A549 (cell line): Measurements from ENCODE around the gene SIDT1. TPM values are rescaled to one million over a fixed set of nuclear protein-coding genes. Genes with fewer than 3 reads are reported as not detected.

Source experiments
- ATAC-seq, 2 experiments: fragments of 200-7000 bp in 1 of 2; fragments of >200 bp in 1 of 2; cut with Nextera tagmentation in 1 of 2; cut with Tn5 transposase in 1 of 2; 3 replicates each; pipeline versions ENCODE4 v1.8.0 to v1.9.1; 2018 to 2020; ENCODE audit warnings: mild to moderate bottlenecking in 1 of 2, moderate library complexity in 1 of 2
- CTCF ChIA-PET: fragments of 300-600 bp; sonication (Branson Sonifier 250); formaldehyde crosslinking; extraction: SDS; loops from one replicate; lab custom pipeline; 2021; ENCODE audit warnings: antibody characterized with exemption, inconsistent platforms; lab: Yijun Ruan, JAX
- POLR2A ChIA-PET: fragments of 350-600 bp; formaldehyde crosslinking; extraction: SDS; loops from one replicate; lab custom pipeline; 2021; ENCODE audit warnings: antibody characterized with exemption, inconsistent platforms; lab: Yijun Ruan, JAX
- DNase-seq, 2 experiments: peaks; one replicate each; pipeline versions ENCODE4 v3.0.0 to v3.0.0-alpha.2; 2011 to 2016; ENCODE audit warnings: low read depth in 1 of 2, low spot score in 1 of 2
- FAIRE-seq: peaks from 2 replicates; lab custom pipeline; 2011; peaks lifted over from hg19 to GRCh38; lab: Jason Lieb, UNC
- H3K27ac ChIP-seq, 2 experiments: fragments of >200 bp; sonication (Bioruptor Twin); formaldehyde crosslinking; 3 replicates each; pipeline ENCODE4 v1.5.1; 2016 to 2017
- H3K4me1 ChIP-seq: fragments of >200 bp; sonication (Bioruptor Twin); formaldehyde crosslinking; 3 replicates; pipeline ENCODE4 v1.6.1; 2016
- H3K4me2 ChIP-seq: fragments of >200 bp; sonication (Bioruptor Twin); formaldehyde crosslinking; 3 replicates; pipeline ENCODE4 v1.6.1; 2016
- H3K4me3 ChIP-seq: fragments of >200 bp; sonication (Bioruptor Twin); formaldehyde crosslinking; 3 replicates; pipeline ENCODE4 v1.5.1; 2016
- H3K9me3 ChIP-seq: fragments of >200 bp; sonication (Bioruptor Twin); formaldehyde crosslinking; 3 replicates; pipeline ENCODE4 v1.6.1; 2016
- BCL3 ChIP-seq: fragments of >200 bp; sonication (Bioruptor Twin); formaldehyde crosslinking; IDR thresholded peaks from 3 replicates; pipeline ENCODE4 v1.6.1; 2016
- BHLHE40 ChIP-seq: IDR thresholded peaks from 2 replicates; pipeline ENCODE4 v1.6.1; 2012; ENCODE audit warnings: low read depth, low read length, inconsistent platforms
- CHD4 ChIP-seq: fragments of 200-600 bp; sonication (generic); IDR thresholded peaks from 2 replicates; pipeline ENCODE4 v1.6.1; 2016; ENCODE audit warnings: antibody characterized with exemption, mild to moderate bottlenecking, borderline replicate concordance
- EHMT2 ChIP-seq: fragments of 200-600 bp; sonication (generic); IDR thresholded peaks from 2 replicates; pipeline ENCODE4 v1.6.1; 2016; ENCODE audit warnings: antibody characterized with exemption, low read depth, mild to moderate bottlenecking, moderate library complexity
- ESRRA ChIP-seq: fragments of 150-350 bp; IDR thresholded peaks from 2 replicates; pipeline ENCODE4 v1.6.1; 2014; ENCODE audit warnings: mild to moderate bottlenecking, low read length, borderline replicate concordance
- FOSL2 ChIP-seq, 2 experiments: fragments of 450-650 bp in 1 of 2; fragments of >200 bp in 1 of 2; sonication (Bioruptor Twin) in 1 of 2; formaldehyde crosslinking; IDR thresholded peaks; 2 replicates each; pipeline versions ENCODE4 v1.5.0 to v1.6.1; 2016 to 2020; ENCODE audit warnings: mild to moderate bottlenecking in 1 of 2, moderate library complexity in 1 of 2
- FOXS1 ChIP-seq: fragments of 250-450 bp; sonication (Bioruptor Pico); IDR thresholded peaks from 2 replicates; pipeline ENCODE4 v1.5.0; 2020; ENCODE audit warnings: mild to moderate bottlenecking, moderate library complexity
- HDAC2 ChIP-seq: fragments of 200-600 bp; sonication (generic); IDR thresholded peaks from 2 replicates; pipeline ENCODE4 v1.6.1; 2016
- HOXA7 ChIP-seq: fragments of 250-450 bp; sonication (Bioruptor Pico); IDR thresholded peaks from 2 replicates; pipeline ENCODE4 v1.5.0; 2020; ENCODE audit warnings: mild to moderate bottlenecking, moderate library complexity
- HOXB13 ChIP-seq: fragments of 250-450 bp; sonication (Bioruptor Pico); IDR thresholded peaks from 2 replicates; pipeline ENCODE4 v1.5.0; 2020; ENCODE audit warnings: low read depth, mild to moderate bottlenecking, moderate library complexity
- JUN ChIP-seq, 2 experiments: fragments of >200 bp; sonication (Bioruptor Twin); formaldehyde crosslinking; IDR thresholded peaks; 2 replicates in 1 of 2; 3 replicates in 1 of 2; pipeline ENCODE4 v1.6.1; 2016 to 2017
- KDM5A ChIP-seq: fragments of 200-600 bp; sonication (generic); IDR thresholded peaks from 2 replicates; pipeline ENCODE4 v1.6.1; 2016; ENCODE audit warnings: antibody characterized with exemption, mild to moderate bottlenecking
- MAX ChIP-seq: IDR thresholded peaks from 2 replicates; pipeline ENCODE4 v1.6.1; 2012
- MAZ ChIP-seq: fragments of 150-350 bp; IDR thresholded peaks from 2 replicates; pipeline ENCODE4 v1.6.1; 2014; ENCODE audit warnings: antibody characterized with exemption, low read depth, low read length, borderline replicate concordance
- MYC ChIP-seq: IDR thresholded peaks from 2 replicates; pipeline ENCODE4 v1.6.1; 2012; ENCODE audit warnings: mild to moderate bottlenecking, inconsistent platforms, low read length, improper control_type of control experiment, borderline replicate concordance
- NFE2L2 ChIP-seq: fragments of 150-350 bp; conservative IDR thresholded peaks from 2 replicates; pipeline ENCODE4 v1.6.1; 2014; ENCODE audit warnings: low read length
- NR3C1 ChIP-seq: fragments of >200 bp; sonication (Bioruptor Twin); formaldehyde crosslinking; IDR thresholded peaks from 3 replicates; pipeline ENCODE4 v1.6.1; 2017
- POLR2AphosphoS2 ChIP-seq: conservative IDR thresholded peaks from 2 replicates; pipeline ENCODE4 v1.6.1; 2012; ENCODE audit warnings: low read length, improper control_type of control experiment, inconsistent platforms
- RARB ChIP-seq: fragments of 250-450 bp; sonication (Bioruptor Pico); IDR thresholded peaks from 2 replicates; pipeline ENCODE4 v1.8.0; 2021; ENCODE audit warnings: mild to moderate bottlenecking, moderate library complexity
- REST ChIP-seq: fragments of 200-600 bp; sonication (generic); IDR thresholded peaks from 2 replicates; pipeline ENCODE4 v1.6.1; 2016; ENCODE audit warnings: antibody characterized with exemption, mild to moderate bottlenecking, moderate library complexity
- SMC3 ChIP-seq: fragments of >200 bp; sonication (Bioruptor Twin); formaldehyde crosslinking; IDR thresholded peaks from 3 replicates; pipeline ENCODE4 v1.6.1; 2018; ENCODE audit warnings: inconsistent platforms
- SREBF2 ChIP-seq: fragments of 450-650 bp; IDR thresholded peaks from 2 replicates; pipeline ENCODE4 v1.6.1; 2014; ENCODE audit warnings: mild to moderate bottlenecking, moderate library complexity
- TP53 ChIP-seq: fragments of 250-450 bp; sonication (Bioruptor Pico); IDR thresholded peaks from 2 replicates; pipeline ENCODE4 v1.5.0; 2021; ENCODE audit warnings: mild to moderate bottlenecking, moderate library complexity
- ZNF302 ChIP-seq: fragments of 250-450 bp; sonication (Bioruptor Pico); IDR thresholded peaks from 2 replicates; pipeline ENCODE4 v1.9.0; 2021; ENCODE audit warnings: inconsistent platforms, mild to moderate bottlenecking, moderate library complexity
- ZSCAN20 ChIP-seq: fragments of 250-450 bp; sonication (Bioruptor Pico); IDR thresholded peaks from 2 replicates; pipeline ENCODE4 v1.8.0; 2022; ENCODE audit warnings: mild to moderate bottlenecking, moderate library complexity
- WGBS: methylation state at CpG from one replicate; pipeline ENCODE4 v1.1.6; 2017; ENCODE audit errors: missing lambda C conversion rate; 5-methylcytosine and 5-hydroxymethylcytosine counted together
- polyA plus RNA-seq, 4 experiments: library from polyadenylated mRNA; depleted of rRNA in 3 of 4; stranded (reverse); fragments of >200 nt; fragmentation: RNase III in 1 of 4; extraction: RNeasy Plus Mini Kit Qiagen cat#74134 plus additional on column Dnase treatment in 1 of 4; gene quantifications; 2 replicates in 3 of 4; 3 replicates in 1 of 4; pipeline ENCODE4 v1.2.3, GENCODE V29; 2011 to 2017
- TF ChIP-seq, protein P1 (sequence below): IDR thresholded peaks from 2 replicates; pipeline ENCODE4 v1.6.1; 2012; ENCODE audit warnings: low read depth, borderline replicate concordance
- TF ChIP-seq, protein P2 (sequence below): fragments of 150-350 bp; IDR thresholded peaks from 2 replicates; pipeline ENCODE4 v1.6.1; 2014; ENCODE audit warnings: low read depth, mild to moderate bottlenecking, low read length

Gene SIDT1
- polyA plus RNA-seq, 2 of the 4 experiments (the other 2 are of a cell fraction) = 0.43 to 7.5 TPM

GRCh38 chr3:113607219-113607596 is 74.9 kb downstream of the SIDT1 start:
- no peak for DNase-seq
- TF ChIP-seq MAX (no peak), SREBF2 (no peak), BHLHE40 (no peak), NR3C1 (no peak), RARB (CRISPR knock-in tag) (no peak), SMC3 (no peak), MYC (no peak), POLR2AphosphoS2 (no peak), HOXA7 (no peak), ESRRA (no peak), CHD4 (no peak)
- TF ChIP-seq, protein P1, sequence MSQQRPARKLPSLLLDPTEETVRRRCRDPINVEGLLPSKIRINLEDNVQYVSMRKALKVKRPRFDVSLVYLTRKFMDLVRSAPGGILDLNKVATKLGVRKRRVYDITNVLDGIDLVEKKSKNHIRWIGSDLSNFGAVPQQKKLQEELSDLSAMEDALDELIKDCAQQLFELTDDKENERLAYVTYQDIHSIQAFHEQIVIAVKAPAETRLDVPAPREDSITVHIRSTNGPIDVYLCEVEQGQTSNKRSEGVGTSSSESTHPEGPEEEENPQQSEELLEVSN = no peak
- TF ChIP-seq, protein P2, sequence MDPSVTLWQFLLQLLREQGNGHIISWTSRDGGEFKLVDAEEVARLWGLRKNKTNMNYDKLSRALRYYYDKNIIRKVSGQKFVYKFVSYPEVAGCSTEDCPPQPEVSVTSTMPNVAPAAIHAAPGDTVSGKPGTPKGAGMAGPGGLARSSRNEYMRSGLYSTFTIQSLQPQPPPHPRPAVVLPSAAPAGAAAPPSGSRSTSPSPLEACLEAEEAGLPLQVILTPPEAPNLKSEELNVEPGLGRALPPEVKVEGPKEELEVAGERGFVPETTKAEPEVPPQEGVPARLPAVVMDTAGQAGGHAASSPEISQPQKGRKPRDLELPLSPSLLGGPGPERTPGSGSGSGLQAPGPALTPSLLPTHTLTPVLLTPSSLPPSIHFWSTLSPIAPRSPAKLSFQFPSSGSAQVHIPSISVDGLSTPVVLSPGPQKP = no peak
- TF ChIP-seq, all 56 proteins: peak for 0
- Histone ChIP-seq H3K4me2 (no peak overlapping the region), H3K4me1 (no peaks in the 10 kb centered on the region), H3K27ac (no peak overlapping the region), H3K9me3 (no peaks in the 10 kb centered on the region), H3K4me3 (no peak overlapping the region)
- no peak for FAIRE-seq
- ATAC-seq = no peak
- POLR2A ChIA-PET = no interaction called here
- WGBS = 56% methylated on average over 5 of the region's 5 CpGs
- CTCF ChIA-PET = interaction anchor here (0.8 to 1.4 kb wide), 4 partner anchors 13 to 30 kb away, joined by 3 read pairs; no protein-coding TSS in a partner anchor

GRCh38 chr3:113614402-113614801 is 82.0 kb downstream of the SIDT1 start:
- no peak overlapping the region for H3K4me3 ChIP-seq
- ChIA-PET POLR2A (no interaction called here), CTCF (interaction anchor here (0.7 to 1.5 kb wide), 3 partner anchors 9 to 18 kb away, joined by 3 to 4 read pairs (median 4); no protein-coding TSS in a partner anchor)
- no peak for TF ChIP-seq FOSL2 (IDR thresholded peaks at IDR 0.05)
- TF ChIP-seq FOSL2 (CRISPR knock-in tag; IDR thresholded peaks at IDR 0.05) = no peak
- no peak for TF ChIP-seq SMC3
- no peak for TF ChIP-seq ZSCAN20
- no peak for TF ChIP-seq EHMT2
- DNase-seq (no peak), FAIRE-seq (no peak), ATAC-seq (no peak)
- no peak overlapping the region for H3K27ac ChIP-seq
- no peaks in the 10 kb centered on the region for H3K4me1 ChIP-seq
- H3K4me2 ChIP-seq = no peak overlapping the region
- WGBS = 71% methylated on average over 5 of the region's 5 CpGs
- H3K9me3 ChIP-seq = no peaks in the 10 kb centered on the region

- H3K4me1 ChIP-seq = no peaks in the 10 kb centered on the region
- FAIRE-seq (no peak), ATAC-seq (no peak), DNase-seq (no peak)
- no peak overlapping the region for H3K27ac ChIP-seq
- no peak overlapping the region for H3K4me2 ChIP-seq
- H3K4me3 ChIP-seq = no peak overlapping the region
- POLR2A ChIA-PET = no interaction called here
- 81% methylated on average over 4 of the region's 4 CpGs for WGBS
- CTCF ChIA-PET = interaction anchor here (1.9 to 3.1 kb wide), 3 partner anchors 10 to 123 kb away, joined by 5 to 13 read pairs (median 6); no protein-coding TSS in a partner anchor
- no peaks in the 10 kb centered on the region for H3K9me3 ChIP-seq
- TF ChIP-seq KDM5A = no peak
- no peak for TF ChIP-seq HOXB13
- no peak for TF ChIP-seq TP53 (CRISPR knock-in tag)
- no peak for TF ChIP-seq NFE2L2
- no peak for TF ChIP-seq JUN (IDR thresholded peaks at IDR 0.05)
- no peak for TF ChIP-seq FOXS1 (CRISPR knock-in tag)
- no peak for TF ChIP-seq RARB (CRISPR knock-in tag)
- TF ChIP-seq MAZ = no peak
- TF ChIP-seq MYC = no peak
- TF ChIP-seq ZNF302 = no peak
- TF ChIP-seq EHMT2 = no peak
- no peak for TF ChIP-seq BHLHE40
- no peak for TF ChIP-seq CHD4
- no peak for TF ChIP-seq REST
- TF ChIP-seq BCL3 = no peak
- TF ChIP-seq HDAC2 = no peak
Measured at GRCh38 chr3:113615976-113616375, 83.6 kb downstream of the SIDT1 start.
